Measurements from ENCODE around the gene PDE1C. TPM values are rescaled to one million over a fixed set of nuclear protein-coding genes. Genes with fewer than 3 reads are reported as not detected.

PDE1C gene
- polyA plus RNA-seq, 1 of the 3 experiments (the other 2 are of a cell fraction) = 4.6 TPM

DNA sequence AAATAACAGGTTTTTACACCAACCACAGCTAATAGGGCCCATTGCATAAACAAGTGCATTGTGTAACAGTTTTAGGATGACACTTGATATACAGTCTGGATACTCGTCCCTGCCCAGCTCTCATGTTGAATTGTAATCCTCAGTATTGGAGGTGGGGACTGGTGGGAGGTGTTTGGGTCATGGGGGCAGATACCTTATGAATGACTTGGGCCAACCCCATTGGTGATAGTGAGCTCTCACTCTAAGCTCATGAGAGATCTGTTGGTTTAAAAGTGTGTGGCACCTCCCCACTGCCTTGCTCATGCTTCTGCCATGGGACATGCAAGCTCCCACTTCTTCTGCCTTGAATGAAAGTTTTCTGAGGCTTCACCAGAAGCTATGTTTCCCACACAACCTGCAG, 136.7 kb downstream of the PDE1C start (continued):
- TF ChIP-seq, protein P1, sequence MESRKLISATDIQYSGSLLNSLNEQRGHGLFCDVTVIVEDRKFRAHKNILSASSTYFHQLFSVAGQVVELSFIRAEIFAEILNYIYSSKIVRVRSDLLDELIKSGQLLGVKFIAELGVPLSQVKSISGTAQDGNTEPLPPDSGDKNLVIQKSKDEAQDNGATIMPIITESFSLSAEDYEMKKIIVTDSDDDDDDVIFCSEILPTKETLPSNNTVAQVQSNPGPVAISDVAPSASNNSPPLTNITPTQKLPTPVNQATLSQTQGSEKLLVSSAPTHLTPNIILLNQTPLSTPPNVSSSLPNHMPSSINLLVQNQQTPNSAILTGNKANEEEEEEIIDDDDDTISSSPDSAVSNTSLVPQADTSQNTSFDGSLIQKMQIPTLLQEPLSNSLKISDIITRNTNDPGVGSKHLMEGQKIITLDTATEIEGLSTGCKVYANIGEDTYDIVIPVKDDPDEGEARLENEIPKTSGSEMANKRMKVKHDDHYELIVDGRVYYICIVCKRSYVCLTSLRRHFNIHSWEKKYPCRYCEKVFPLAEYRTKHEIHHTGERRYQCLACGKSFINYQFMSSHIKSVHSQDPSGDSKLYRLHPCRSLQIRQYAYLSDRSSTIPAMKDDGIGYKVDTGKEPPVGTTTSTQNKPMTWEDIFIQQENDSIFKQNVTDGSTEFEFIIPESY (IDR thresholded peaks at IDR 0.05; ENCODE audit: borderline replicate concordance, low read depth) = no peak
- TF ChIP-seq FOXJ3 (CRISPR knock-in tag; IDR thresholded peaks at IDR 0.05) = no peak

DNA sequence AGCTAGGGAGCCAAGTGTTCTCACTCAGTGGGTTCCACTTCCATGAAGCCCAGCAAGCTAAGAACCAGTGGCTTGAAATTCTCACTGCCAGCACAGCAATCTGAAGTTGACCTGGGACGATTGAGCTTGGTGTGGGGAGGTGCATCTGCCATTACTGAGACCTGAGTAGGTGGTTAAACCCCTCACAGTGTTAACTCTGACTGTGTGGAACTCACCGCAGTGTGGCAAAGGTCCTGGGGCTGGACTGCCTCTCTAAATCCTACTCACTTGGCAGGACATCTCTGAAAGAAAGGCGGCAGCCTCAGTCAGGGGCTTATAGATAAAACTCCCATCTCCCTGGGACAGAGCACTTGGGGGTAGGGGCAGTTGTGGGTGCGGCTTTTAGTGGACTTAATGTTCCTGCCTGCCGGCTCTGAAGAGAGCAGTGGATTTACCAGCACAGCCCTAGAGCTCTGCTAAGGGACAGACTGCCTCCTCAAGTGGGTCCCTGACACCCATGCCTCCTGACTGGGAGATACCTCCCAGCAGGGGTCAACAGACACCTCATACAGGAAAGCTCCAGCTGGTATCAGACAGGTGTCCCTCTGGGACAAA, 143.1 kb downstream of the PDE1C start:
- CTCF ChIA-PET = no interaction called here

More for the DNA sequence above, 143.1 kb downstream of the PDE1C start:
- no peak overlapping the region for H3K4me2 ChIP-seq
- TF ChIP-seq ELF1 (IDR thresholded peaks at IDR 0.05) (no peak), MXI1 (IDR thresholded peaks at IDR 0.05; ENCODE audit: low read depth, low read length) (no peak), RFX5 (IDR thresholded peaks at IDR 0.05; ENCODE audit: low read length) (no peak), YY1 (IDR thresholded peaks at IDR 0.05; ENCODE audit: low read depth) (no peak), MEF2A (IDR thresholded peaks at IDR 0.05; ENCODE audit: borderline replicate concordance, low read depth) (no peak), TEAD4 (IDR thresholded peaks at IDR 0.05; ENCODE audit: borderline replicate concordance, insufficient read depth) (no peak), NRF1 (IDR thresholded peaks at IDR 0.05; ENCODE audit: low read depth, low read length) (no peak), FOSL2 (IDR thresholded peaks at IDR 0.05; ENCODE audit: borderline replicate concordance, low read depth) (no peak), CHD2 (IDR thresholded peaks at IDR 0.05; ENCODE audit: low read length, partially characterized antibody) (no peak), EP300 (IDR thresholded peaks at IDR 0.05; ENCODE audit: borderline replicate concordance in 1 of 2, low read depth in 1 of 2, low read length in 1 of 2) (no peak), RCOR1 (IDR thresholded peaks at IDR 0.05; ENCODE audit: low read length) (no peak), JUND (IDR thresholded peaks at IDR 0.05) (no peak), EZH2phosphoT487 (IDR thresholded peaks at IDR 0.05; ENCODE audit: borderline replicate concordance, low read depth) (no peak)
- TF ChIP-seq, protein P2, sequence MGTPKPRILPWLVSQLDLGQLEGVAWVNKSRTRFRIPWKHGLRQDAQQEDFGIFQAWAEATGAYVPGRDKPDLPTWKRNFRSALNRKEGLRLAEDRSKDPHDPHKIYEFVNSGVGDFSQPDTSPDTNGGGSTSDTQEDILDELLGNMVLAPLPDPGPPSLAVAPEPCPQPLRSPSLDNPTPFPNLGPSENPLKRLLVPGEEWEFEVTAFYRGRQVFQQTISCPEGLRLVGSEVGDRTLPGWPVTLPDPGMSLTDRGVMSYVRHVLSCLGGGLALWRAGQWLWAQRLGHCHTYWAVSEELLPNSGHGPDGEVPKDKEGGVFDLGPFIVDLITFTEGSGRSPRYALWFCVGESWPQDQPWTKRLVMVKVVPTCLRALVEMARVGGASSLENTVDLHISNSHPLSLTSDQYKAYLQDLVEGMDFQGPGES (IDR thresholded peaks at IDR 0.05; ENCODE audit: low read depth, low read length) = no peak
- TF ChIP-seq, protein P3, sequence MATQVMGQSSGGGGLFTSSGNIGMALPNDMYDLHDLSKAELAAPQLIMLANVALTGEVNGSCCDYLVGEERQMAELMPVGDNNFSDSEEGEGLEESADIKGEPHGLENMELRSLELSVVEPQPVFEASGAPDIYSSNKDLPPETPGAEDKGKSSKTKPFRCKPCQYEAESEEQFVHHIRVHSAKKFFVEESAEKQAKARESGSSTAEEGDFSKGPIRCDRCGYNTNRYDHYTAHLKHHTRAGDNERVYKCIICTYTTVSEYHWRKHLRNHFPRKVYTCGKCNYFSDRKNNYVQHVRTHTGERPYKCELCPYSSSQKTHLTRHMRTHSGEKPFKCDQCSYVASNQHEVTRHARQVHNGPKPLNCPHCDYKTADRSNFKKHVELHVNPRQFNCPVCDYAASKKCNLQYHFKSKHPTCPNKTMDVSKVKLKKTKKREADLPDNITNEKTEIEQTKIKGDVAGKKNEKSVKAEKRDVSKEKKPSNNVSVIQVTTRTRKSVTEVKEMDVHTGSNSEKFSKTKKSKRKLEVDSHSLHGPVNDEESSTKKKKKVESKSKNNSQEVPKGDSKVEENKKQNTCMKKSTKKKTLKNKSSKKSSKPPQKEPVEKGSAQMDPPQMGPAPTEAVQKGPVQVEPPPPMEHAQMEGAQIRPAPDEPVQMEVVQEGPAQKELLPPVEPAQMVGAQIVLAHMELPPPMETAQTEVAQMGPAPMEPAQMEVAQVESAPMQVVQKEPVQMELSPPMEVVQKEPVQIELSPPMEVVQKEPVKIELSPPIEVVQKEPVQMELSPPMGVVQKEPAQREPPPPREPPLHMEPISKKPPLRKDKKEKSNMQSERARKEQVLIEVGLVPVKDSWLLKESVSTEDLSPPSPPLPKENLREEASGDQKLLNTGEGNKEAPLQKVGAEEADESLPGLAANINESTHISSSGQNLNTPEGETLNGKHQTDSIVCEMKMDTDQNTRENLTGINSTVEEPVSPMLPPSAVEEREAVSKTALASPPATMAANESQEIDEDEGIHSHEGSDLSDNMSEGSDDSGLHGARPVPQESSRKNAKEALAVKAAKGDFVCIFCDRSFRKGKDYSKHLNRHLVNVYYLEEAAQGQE (IDR thresholded peaks at IDR 0.05; ENCODE audit: low read depth, low read length) = no peak
- no peak overlapping the region for H2AFZ ChIP-seq (ENCODE audit: low read depth)
- no peaks in the 10 kb centered on the region for H4K20me1 ChIP-seq (ENCODE audit: insufficient read depth)
- H3K9me2 ChIP-seq = no peaks in the 10 kb centered on the region
- H3K4me1 ChIP-seq (ENCODE audit: control insufficient read depth in 1 of 2, insufficient read depth in 2 of 2, low read depth in 1 of 2, low read length in 1 of 2) = no peaks in the 10 kb centered on the region; a peak in 1 of 4 replicates
- no peaks in the 10 kb centered on the region for H3K9me3 ChIP-seq
- no peak overlapping the region for H3K27ac ChIP-seq (ENCODE audit: low read depth in 2 of 2, low read length in 1 of 2)
- H3K9ac ChIP-seq = no peak overlapping the region
- WGBS (ENCODE audit: low lambda C conversion rate) = 11% methylated on average over 5 of the region's 5 CpGs
- DNase-seq = no peak
- no peak overlapping the region for H3K4me3 ChIP-seq (ENCODE audit: low read depth in 2 of 2, low read length in 1 of 2)
- POLR2A ChIA-PET = no interaction called here
- H3K27me3 ChIP-seq (ENCODE audit: insufficient read depth) = no peaks in the 10 kb centered on the region; the same call in 1 of the 2 replicates
- H3K79me2 ChIP-seq (ENCODE audit: insufficient read depth) = no peaks in the 10 kb centered on the region
- H3K36me3 ChIP-seq (replicated peaks in 1 of 2; ENCODE audit: control insufficient read depth in 1 of 2, insufficient read depth in 2 of 2, low read length in 1 of 2) = no peaks in the 10 kb centered on the region
- H3F3A ChIP-seq (replicated peaks; ENCODE audit: insufficient read depth) = no peaks in the 10 kb centered on the region

All from SK-N-SH (cell line).